ENCODE measurements around the gene HPCA. TPM values are rescaled to one million over a fixed set of nuclear protein-coding genes. Genes with fewer than 3 reads are reported as not detected.

Gene HPCA
- total and polyA plus RNA-seq, 2 of the 13 experiments (the other 11 are each of a cell fraction or from before 2014, with no cell fraction given) = not detected

DNA sequence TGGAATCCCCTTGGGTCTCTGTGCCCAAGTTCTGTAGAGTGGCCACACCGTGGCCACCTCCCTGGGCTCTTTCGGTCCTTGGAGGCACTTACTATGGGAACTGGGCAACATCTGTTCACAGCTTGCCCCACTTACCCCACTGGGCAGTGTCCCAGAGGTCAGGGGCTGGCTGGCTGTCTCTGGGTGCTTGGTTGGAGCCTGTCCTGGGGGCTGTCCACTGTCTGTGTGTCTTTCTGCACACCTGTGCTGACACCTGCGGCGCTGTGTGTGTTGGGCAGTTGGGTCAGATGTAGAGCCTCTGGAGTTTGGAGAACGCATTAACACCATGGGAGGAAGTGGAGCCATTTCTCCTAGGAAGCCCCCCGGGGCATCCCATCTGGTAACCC, 16.2 kb downstream of the HPCA start:
- H3K9ac ChIP-seq (ENCODE audit: insufficient read depth, low read depth, low read length) = no peak overlapping the region
- TF ChIP-seq ZNF768 (CRISPR knock-in tag; IDR thresholded peaks at IDR 0.05) (0 out of 2 replicates have a peak, but pooled peaks have one; percentile 14), ELF4 (CRISPR knock-in tag; IDR thresholded peaks at IDR 0.05; ENCODE audit: borderline replicate concordance) (no peak)
- TF ChIP-seq, protein P1, sequence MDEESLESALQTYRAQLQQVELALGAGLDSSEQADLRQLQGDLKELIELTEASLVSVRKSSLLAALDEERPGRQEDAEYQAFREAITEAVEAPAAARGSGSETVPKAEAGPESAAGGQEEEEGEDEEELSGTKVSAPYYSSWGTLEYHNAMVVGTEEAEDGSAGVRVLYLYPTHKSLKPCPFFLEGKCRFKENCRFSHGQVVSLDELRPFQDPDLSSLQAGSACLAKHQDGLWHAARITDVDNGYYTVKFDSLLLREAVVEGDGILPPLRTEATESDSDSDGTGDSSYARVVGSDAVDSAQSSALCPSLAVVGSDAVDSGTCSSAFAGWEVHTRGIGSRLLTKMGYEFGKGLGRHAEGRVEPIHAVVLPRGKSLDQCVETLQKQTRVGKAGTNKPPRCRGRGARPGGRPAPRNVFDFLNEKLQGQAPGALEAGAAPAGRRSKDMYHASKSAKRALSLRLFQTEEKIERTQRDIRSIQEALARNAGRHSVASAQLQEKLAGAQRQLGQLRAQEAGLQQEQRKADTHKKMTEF (CRISPR knock-in tag; IDR thresholded peaks at IDR 0.05) = no peak
- BruUV-seq (replicated peaks) = no TSS peak
- H4K20me1 ChIP-seq (ENCODE audit: insufficient read depth, low read length) = no peaks in the 10 kb centered on the region
- DNase-seq (ENCODE audit: low spot score) = no peak
- H2AFZ ChIP-seq (ENCODE audit: low read length) = no peak overlapping the region
- peaks cover 7 to 33% of the 10 kb centered on the region in 2 experiments for H3K27me3 ChIP-seq (ENCODE audit: control insufficient read depth in 1 of 2, insufficient read depth in 2 of 2, low read length in 2 of 2)
- no peak for FAIRE-seq
- intact Hi-C loops (cut with micrococcal nuclease; ENCODE audit: unreplicated experiment) (no loop called here), in situ Hi-C loops (cut with HindIII; ENCODE audit: extremely low pct_ligation_motif_present, low pct_unique_long_range_greater_than_20kb) (no loop called here)
- 43% methylated on average over 4 of the region's 6 CpGs for WGBS (ENCODE audit: low lambda C conversion rate)
- H3K36me3 ChIP-seq (replicated peaks in 1 of 2; ENCODE audit: control insufficient read depth in 1 of 2, insufficient read depth in 2 of 2, low read length in 2 of 2) = no peaks in the 10 kb centered on the region
- ChIA-PET CTCF (ENCODE audit: low intra/inter-chr PET ratio, low total read pairs) (no interaction called here), POLR2A (no interaction called here)
- no peaks in the 10 kb centered on the region for H3K79me2 ChIP-seq (ENCODE audit: insufficient read depth, low read length)
- H3K9me3 ChIP-seq (ENCODE audit: low read length) = no peaks in the 10 kb centered on the region
- 0 out of 2 replicates have a peak, but pooled peaks cover 7% of the 10 kb centered on the region for H3K4me1 ChIP-seq (ENCODE audit: insufficient read depth, low read length)
- H3K27ac ChIP-seq (ENCODE audit: extremely low read length, insufficient read depth, low read length) = no peak overlapping the region
- no peak overlapping the region for H3K4me2 ChIP-seq (ENCODE audit: low read depth, low read length)
- no peak for ATAC-seq
- H3K4me3 ChIP-seq (replicated peaks in 1 of 3; ENCODE audit: insufficient read depth in 1 of 3, low read depth in 2 of 3, low read length in 3 of 3) = no peak overlapping the region

DNA sequence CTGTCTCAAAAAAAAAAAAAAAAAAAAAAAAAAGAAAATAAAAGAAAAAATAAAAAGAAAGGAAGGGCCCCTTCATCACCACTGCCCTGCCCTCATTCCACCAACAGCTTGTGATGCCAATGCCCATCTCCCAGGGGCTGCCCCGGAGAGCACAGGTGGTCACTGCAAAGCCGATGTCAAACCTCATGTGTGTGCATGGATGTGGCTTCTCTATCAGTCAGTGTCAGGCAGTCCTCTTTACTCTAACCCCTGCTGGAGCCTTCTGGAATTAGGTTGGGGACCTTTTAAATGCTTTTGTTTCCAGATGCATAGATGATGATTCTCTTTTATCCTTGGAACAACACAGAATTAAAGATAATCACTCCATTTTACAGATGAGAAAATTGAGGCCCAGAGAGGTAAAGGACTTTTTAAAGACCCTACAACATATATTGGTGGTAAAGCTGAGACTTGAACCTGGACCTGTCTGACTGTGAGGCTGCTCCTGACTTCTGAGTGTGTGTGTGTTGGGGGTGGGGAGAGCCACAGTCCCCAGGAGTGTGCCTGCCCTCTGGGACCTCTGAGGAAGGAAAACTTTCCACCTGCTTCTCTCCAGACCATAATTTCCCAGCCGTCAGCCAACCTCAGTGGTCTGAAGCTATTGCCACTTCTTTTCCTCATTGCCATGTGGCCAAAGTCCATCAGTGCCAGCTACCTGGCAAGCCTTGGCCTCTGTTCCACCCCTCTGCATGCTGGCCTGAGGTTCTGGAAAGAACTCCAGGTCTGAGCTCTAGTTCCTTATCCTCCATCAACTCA, 17.9 kb downstream of the HPCA start:
- WGBS (ENCODE audit: low lambda C conversion rate) = 53% methylated on average over 3 of the region's 3 CpGs
- intact Hi-C loops (cut with micrococcal nuclease; ENCODE audit: unreplicated experiment) (no loop called here), in situ Hi-C loops (cut with HindIII; ENCODE audit: extremely low pct_ligation_motif_present, low pct_unique_long_range_greater_than_20kb) (no loop called here)
- no peak overlapping the region for H3K9ac ChIP-seq (ENCODE audit: insufficient read depth, low read depth, low read length)
- 0 out of 2 replicates have a peak, but pooled peaks cover 7% of the 10 kb centered on the region for H3K4me1 ChIP-seq (ENCODE audit: insufficient read depth, low read length)
- H3K27me3 ChIP-seq (ENCODE audit: control insufficient read depth in 1 of 2, insufficient read depth in 2 of 2, low read length in 2 of 2) = peaks cover 4 to 34% of the 10 kb centered on the region in 2 experiments
- no peak for DNase-seq (ENCODE audit: low spot score)
- H3K9me3 ChIP-seq (ENCODE audit: low read length) = no peaks in the 10 kb centered on the region
- H3K4me2 ChIP-seq (ENCODE audit: low read depth, low read length) = no peak overlapping the region
- no peak overlapping the region for H2AFZ ChIP-seq (ENCODE audit: low read length)
- H3K79me2 ChIP-seq (ENCODE audit: insufficient read depth, low read length) = no peaks in the 10 kb centered on the region
- BruUV-seq (replicated peaks) = no TSS peak
- H4K20me1 ChIP-seq (ENCODE audit: insufficient read depth, low read length) = no peaks in the 10 kb centered on the region
- ChIA-PET POLR2A (no interaction called here), CTCF (ENCODE audit: low intra/inter-chr PET ratio, low total read pairs) (no interaction called here)
- H3K36me3 ChIP-seq (replicated peaks in 1 of 2; ENCODE audit: control insufficient read depth in 1 of 2, insufficient read depth in 2 of 2, low read length in 2 of 2) = no peaks in the 10 kb centered on the region
- H3K4me3 ChIP-seq (replicated peaks in 1 of 3; ENCODE audit: insufficient read depth in 1 of 3, low read depth in 2 of 3, low read length in 3 of 3) = no peak overlapping the region
- H3K27ac ChIP-seq (ENCODE audit: extremely low read length, insufficient read depth, low read length) = no peak overlapping the region
- no peak for ATAC-seq
- FAIRE-seq = no peak
- no peak for TF ChIP-seq RORA (CRISPR knock-in tag; IDR thresholded peaks at IDR 0.05)
- no peak for TF ChIP-seq MTA3 (CRISPR knock-in tag; IDR thresholded peaks at IDR 0.05)
- TF ChIP-seq, protein P2, sequence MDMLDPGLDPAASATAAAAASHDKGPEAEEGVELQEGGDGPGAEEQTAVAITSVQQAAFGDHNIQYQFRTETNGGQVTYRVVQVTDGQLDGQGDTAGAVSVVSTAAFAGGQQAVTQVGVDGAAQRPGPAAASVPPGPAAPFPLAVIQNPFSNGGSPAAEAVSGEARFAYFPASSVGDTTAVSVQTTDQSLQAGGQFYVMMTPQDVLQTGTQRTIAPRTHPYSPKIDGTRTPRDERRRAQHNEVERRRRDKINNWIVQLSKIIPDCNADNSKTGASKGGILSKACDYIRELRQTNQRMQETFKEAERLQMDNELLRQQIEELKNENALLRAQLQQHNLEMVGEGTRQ (IDR thresholded peaks at IDR 0.05; ENCODE audit: low read depth, low read length) = no peak
- TF ChIP-seq, protein P2 (CRISPR knock-in tag; IDR thresholded peaks at IDR 0.05; ENCODE audit: borderline replicate concordance) = no peak
- no peak for TF ChIP-seq MAF1 (CRISPR knock-in tag; IDR thresholded peaks at IDR 0.05; ENCODE audit: borderline replicate concordance)
- no peak for TF ChIP-seq NCOA5 (CRISPR knock-in tag; IDR thresholded peaks at IDR 0.05)
- TF ChIP-seq EZH2 (conservative IDR thresholded peaks at IDR 0.05; ENCODE audit: low read depth, low read length) = no peak
- TF ChIP-seq, protein P3, sequence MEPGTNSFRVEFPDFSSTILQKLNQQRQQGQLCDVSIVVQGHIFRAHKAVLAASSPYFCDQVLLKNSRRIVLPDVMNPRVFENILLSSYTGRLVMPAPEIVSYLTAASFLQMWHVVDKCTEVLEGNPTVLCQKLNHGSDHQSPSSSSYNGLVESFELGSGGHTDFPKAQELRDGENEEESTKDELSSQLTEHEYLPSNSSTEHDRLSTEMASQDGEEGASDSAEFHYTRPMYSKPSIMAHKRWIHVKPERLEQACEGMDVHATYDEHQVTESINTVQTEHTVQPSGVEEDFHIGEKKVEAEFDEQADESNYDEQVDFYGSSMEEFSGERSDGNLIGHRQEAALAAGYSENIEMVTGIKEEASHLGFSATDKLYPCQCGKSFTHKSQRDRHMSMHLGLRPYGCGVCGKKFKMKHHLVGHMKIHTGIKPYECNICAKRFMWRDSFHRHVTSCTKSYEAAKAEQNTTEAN (CRISPR knock-in tag; conservative IDR thresholded peaks at IDR 0.05) = no peak
